ENCODE measurements around the gene KIF3B.

The KIF3B gene

GRCh38 chr20:32362901-32363364, 85.5 kb downstream of the KIF3B start:
- DNase-seq (ENCODE audit: insufficient read length, low spot score): no peak
- no peak for FAIRE-seq
- TF ChIP-seq CTCF (IDR thresholded peaks at IDR 0.05; ENCODE audit: insufficient read depth, missing control alignments): no peak

DNA sequence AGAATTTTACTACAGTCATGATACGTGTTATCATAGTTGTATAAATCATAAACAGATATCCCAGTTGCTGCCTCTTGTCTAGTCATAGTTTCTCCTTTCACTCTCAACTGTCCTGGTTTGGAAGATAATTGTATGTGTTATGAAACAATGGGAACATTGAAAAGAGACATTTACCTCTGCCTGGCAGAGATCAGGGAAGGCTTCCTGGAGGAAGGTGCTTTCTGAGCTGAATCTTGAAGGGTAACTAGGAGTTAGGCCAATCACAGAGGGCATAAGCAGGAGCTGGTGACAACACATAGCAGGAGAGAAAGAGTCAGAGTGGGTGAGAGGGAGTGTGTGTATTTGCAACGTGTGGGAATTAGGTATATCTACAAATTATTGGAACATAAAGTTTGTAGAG, 86.0 kb downstream of the KIF3B start:
- no peak for TF ChIP-seq CTCF (IDR thresholded peaks at IDR 0.05; ENCODE audit: insufficient read depth, missing control alignments)
- no peak for FAIRE-seq

DNA sequence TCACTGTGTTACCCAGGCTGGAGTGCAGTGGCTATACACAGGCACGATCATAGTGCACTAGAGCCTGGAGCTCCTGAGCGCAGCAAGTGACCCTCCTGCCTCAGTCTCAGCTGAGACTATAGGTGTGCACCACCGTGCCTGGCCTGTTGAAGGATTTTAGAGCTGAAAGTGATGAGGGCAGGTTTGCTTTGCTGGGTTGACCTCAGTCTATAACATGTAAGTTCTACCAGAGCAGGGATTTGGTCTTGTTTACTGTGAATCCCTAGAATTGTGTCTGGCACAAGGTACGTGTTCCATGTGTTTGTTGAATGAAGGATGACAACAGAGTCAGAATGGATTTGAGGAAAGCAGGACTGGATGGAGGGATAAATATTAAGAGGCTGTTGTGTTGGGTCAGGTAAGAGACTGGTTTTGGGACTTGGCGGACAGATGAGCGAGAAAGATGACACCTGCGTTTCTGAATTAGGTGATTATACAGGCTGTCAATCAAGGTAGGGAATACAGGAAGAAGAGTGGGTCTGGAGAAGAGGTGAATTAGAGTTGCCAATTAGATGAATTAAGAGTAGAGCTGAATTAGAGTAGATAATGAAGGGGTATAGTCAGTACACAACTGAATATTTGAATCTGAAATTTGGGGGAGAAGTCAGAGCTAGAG, 87.2 kb downstream of the KIF3B start:
- DNase-seq (ENCODE audit: insufficient read length, low spot score): no peak
- FAIRE-seq: no peak
- no peak for TF ChIP-seq CTCF (IDR thresholded peaks at IDR 0.05; ENCODE audit: insufficient read depth, missing control alignments)

More for the DNA sequence above, 86.0 kb downstream of the KIF3B start:
- no peak for DNase-seq (ENCODE audit: insufficient read length, low spot score)

- DNase-seq (ENCODE audit: insufficient read length, low spot score) (no peak), FAIRE-seq (no peak)
- no peak for TF ChIP-seq CTCF (IDR thresholded peaks at IDR 0.05; ENCODE audit: insufficient read depth, missing control alignments)
These were observed 88.1 kb downstream of the KIF3B start for GRCh38 chr20:32365564-32365963.

DNA sequence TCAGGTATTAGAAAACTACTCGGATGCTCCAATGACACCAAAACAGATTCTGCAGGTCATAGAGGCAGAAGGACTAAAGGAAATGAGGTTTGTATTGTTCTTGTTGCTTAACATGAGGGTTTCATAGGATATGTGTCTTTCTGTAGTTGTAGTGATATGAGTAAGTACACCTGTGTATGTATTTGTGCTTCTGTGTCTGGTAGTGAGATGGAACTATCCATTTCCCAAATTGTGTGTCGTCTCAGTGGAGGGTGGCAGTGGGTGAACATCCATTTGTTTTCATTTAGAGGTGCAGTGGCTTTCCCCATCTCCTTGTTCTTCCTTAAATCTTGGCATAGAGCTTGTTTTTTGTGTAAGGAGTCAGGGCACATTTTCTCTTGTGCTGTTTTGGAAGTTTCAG, 88.9 kb downstream of the KIF3B start:
- FAIRE-seq (no peak), DNase-seq (ENCODE audit: insufficient read length, low spot score) (no peak)
- TF ChIP-seq CTCF (IDR thresholded peaks at IDR 0.05; ENCODE audit: insufficient read depth, missing control alignments): no peak

DNA sequence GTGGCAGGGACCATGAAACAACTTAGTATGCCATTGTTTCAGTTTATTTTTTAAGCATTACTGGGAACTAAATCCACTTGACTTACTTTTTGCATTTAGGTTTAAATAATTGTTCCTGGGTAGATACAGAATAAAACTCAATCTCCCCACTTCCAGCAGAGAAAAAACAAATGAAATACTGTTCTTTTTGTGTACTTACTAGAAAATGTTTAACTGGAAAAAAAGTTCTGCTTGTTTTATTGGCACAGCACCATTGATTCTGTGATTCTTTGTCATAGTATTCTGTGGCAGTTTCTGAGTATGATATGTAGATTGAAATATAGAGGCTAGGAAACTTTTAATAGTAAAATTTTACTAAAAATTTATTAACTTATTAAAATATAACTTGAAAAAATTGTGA, 90.9 kb downstream of the KIF3B start:
- TF ChIP-seq CTCF (IDR thresholded peaks at IDR 0.05; ENCODE audit: insufficient read depth, missing control alignments): no peak
- DNase-seq (ENCODE audit: insufficient read length, low spot score) (no peak), FAIRE-seq (no peak)

GRCh38 chr20:32368925-32369324, 91.5 kb downstream of the KIF3B start:
- FAIRE-seq: no peak
- TF ChIP-seq CTCF (IDR thresholded peaks at IDR 0.05; ENCODE audit: insufficient read depth, missing control alignments): no peak
- DNase-seq (ENCODE audit: insufficient read length, low spot score): no peak
